MCF 10A (cell line): ENCODE results near the gene OR10T2. TPM values are rescaled to one million over a fixed set of nuclear protein-coding genes. Genes with fewer than 3 reads are reported as not detected.

Experiments used
- BruUV-seq: library from RNA; stranded (reverse); fragments of 400-500 nt; replicated peaks from 2 replicates; lab custom pipeline; 2021; lab: Mats Ljungman, UMichigan
- CTCF ChIA-PET: fragments of 300-600 bp; sonication (Branson Sonifier 250); formaldehyde crosslinking; extraction: SDS; loops from one replicate; lab custom pipeline; 2021; ENCODE audit warnings: antibody characterized with exemption, inconsistent platforms; lab: Yijun Ruan, JAX
- POLR2A ChIA-PET: fragments of 300-600, 350-650 bp; sonication (Branson Sonifier 250); formaldehyde crosslinking; extraction: SDS; loops from one replicate; lab custom pipeline; 2020; ENCODE audit warnings: antibody characterized with exemption, inconsistent platforms; lab: Yijun Ruan, JAX
- DNase-seq: peaks from one replicate; pipeline ENCODE4 v3.0.0-alpha.2; 2018; ENCODE audit not compliant: unreplicated experiment
- H3K27ac Mint-ChIP-seq: one replicate; pipeline ENCODE4 v1.8.0; 2022; ENCODE audit warnings: mild to moderate bottlenecking, low read depth, mixed read lengths; ENCODE audit not compliant: unreplicated experiment
- H3K27me3 Mint-ChIP-seq: one replicate; pipeline ENCODE4 v1.8.0; 2022; ENCODE audit warnings: mixed read lengths; ENCODE audit not compliant: insufficient read depth, unreplicated experiment
- H3K36me3 Mint-ChIP-seq: one replicate; pipeline ENCODE4 v1.8.0; 2022; ENCODE audit warnings: mild to moderate bottlenecking, moderate library complexity, mixed read lengths; ENCODE audit not compliant: insufficient read depth, unreplicated experiment
- H3K4me1 Mint-ChIP-seq: one replicate; pipeline ENCODE4 v1.8.0; 2022; ENCODE audit warnings: mixed read lengths; ENCODE audit not compliant: insufficient read depth, unreplicated experiment
- H3K4me3 Mint-ChIP-seq: one replicate; pipeline ENCODE4 v1.8.0; 2022; ENCODE audit warnings: mild to moderate bottlenecking, moderate library complexity, mixed read lengths; ENCODE audit not compliant: unreplicated experiment
- H3K9me3 Mint-ChIP-seq: one replicate; pipeline ENCODE4 v1.8.0; 2022; ENCODE audit warnings: mixed read lengths; ENCODE audit not compliant: unreplicated experiment
- CTCF ChIP-seq: fragments of 200-600 bp; IDR thresholded peaks from one replicate; pipeline ENCODE4 v1.8.0; 2022; ENCODE audit warnings: antibody characterized with exemption, mild to moderate bottlenecking; ENCODE audit not compliant: unreplicated experiment
- intact Hi-C: fragments of 100-400 bp; cut with micrococcal nuclease; formaldehyde crosslinking; loops from 2 replicates; pipeline ENCODE4 v1.14.1; 2022
- total RNA-seq: library from RNA; stranded (reverse); gene quantifications from 2 replicates; pipeline ENCODE4 v1.2.3, GENCODE V29; 2022

OR10T2 gene
- total RNA-seq, 1 experiment from 2014 or later, result not detected

- intact Hi-C loops, result no loop called here
- Mint-ChIP-seq H3K4me3 (no peak overlapping the region), H3K27ac (no peak overlapping the region), H3K36me3 (no peaks in the 10 kb centered on the region), H3K27me3 (peaks cover 47% of the 10 kb centered on the region), H3K4me1 (no peaks in the 10 kb centered on the region), H3K9me3 (no peaks in the 10 kb centered on the region)
- POLR2A ChIA-PET, result no interaction called here
- no peak for TF ChIP-seq CTCF
- CTCF ChIA-PET, result no interaction called here
- DNase-seq, result no peak
- no TSS peak for BruUV-seq
Measured at GRCh38 chr1:158357441-158357840, 41.8 kb downstream of the OR10T2 start.

GRCh38 chr1:158356616-158357015 is 42.6 kb downstream of the OR10T2 start:
- BruUV-seq, result no TSS peak
- Mint-ChIP-seq H3K9me3 (no peaks in the 10 kb centered on the region), H3K36me3 (no peaks in the 10 kb centered on the region), H3K4me1 (no peaks in the 10 kb centered on the region), H3K27me3 (peaks cover 47% of the 10 kb centered on the region), H3K27ac (no peak overlapping the region), H3K4me3 (no peak overlapping the region)
- intact Hi-C loops, result no loop called here
- CTCF ChIA-PET, result no interaction called here
- POLR2A ChIA-PET, result interaction anchor here (0.6 kb wide), 1 partner anchor 146 kb away, joined by 3 read pairs; no protein-coding TSS in a partner anchor
- no peak for TF ChIP-seq CTCF
- DNase-seq, result no peak

- Mint-ChIP-seq H3K36me3 (no peaks in the 10 kb centered on the region), H3K27me3 (peaks cover 47% of the 10 kb centered on the region), H3K4me1 (no peaks in the 10 kb centered on the region), H3K9me3 (no peaks in the 10 kb centered on the region), H3K27ac (no peak overlapping the region), H3K4me3 (no peak overlapping the region)
- ChIA-PET POLR2A (no interaction called here), CTCF (no interaction called here)
- no peak for TF ChIP-seq CTCF
- no peak for DNase-seq
- intact Hi-C loops, result no loop called here
- no TSS peak for BruUV-seq
Measured at GRCh38 chr1:158355773-158356285, 43.4 kb downstream of the OR10T2 start.

GRCh38 chr1:158354255-158354654 is 45.0 kb downstream of the OR10T2 start:
- CTCF ChIA-PET, result interaction anchor here (0.6 to 1.8 kb wide), 4 partner anchors 9 to 898 kb away, joined by 3 to 5 read pairs (median 4); no protein-coding TSS in a partner anchor
- POLR2A ChIA-PET, result no interaction called here
- H3K36me3 Mint-ChIP-seq, result no peaks in the 10 kb centered on the region
- peaks cover 47% of the 10 kb centered on the region for H3K27me3 Mint-ChIP-seq
- no TSS peak for BruUV-seq
- DNase-seq, result no peak
- no peak for TF ChIP-seq CTCF
- no peaks in the 10 kb centered on the region for H3K4me1 Mint-ChIP-seq
- H3K4me3 Mint-ChIP-seq, result no peak overlapping the region
- H3K9me3 Mint-ChIP-seq, result no peaks in the 10 kb centered on the region
- intact Hi-C loops, result no loop called here
- H3K27ac Mint-ChIP-seq, result no peak overlapping the region
